OCI-LY3 (cell line): ENCODE results near the gene WDR5.
A peak's percentile ranks its signal among the peaks of the same experiment; 100 is the strongest.

ENCODE experiments used
- H2AFZ ChIP-seq: fragments of 200-600, 300-600 bp; shearing (Covaris generic); 2 replicates; pipeline ENCODE4 v1.6.0; 2014; ENCODE audit warnings: antibody characterized with exemption, low read depth, low read length
- H3K27ac ChIP-seq: fragments of 200-600, 300-600 bp; sonication (generic); 2 replicates; pipeline ENCODE4 v1.5.1; 2014; ENCODE audit warnings: mild to moderate bottlenecking, low read length, moderate library complexity, mixed read lengths
- H3K27me3 ChIP-seq: fragments of 200-600, 300-600 bp; sonication (generic); 2 replicates; pipeline ENCODE4 v1.6.1; 2014; ENCODE audit warnings: low read depth, low read length, mixed read lengths
- H3K36me3 ChIP-seq: fragments of 200-600, 300-600 bp; sonication (generic); replicated peaks from 2 replicates; pipeline ENCODE3; 2014; ENCODE audit warnings: low read depth, low read length, mixed read lengths
- H3K4me1 ChIP-seq: fragments of 300-600, 200-600 bp; sonication (generic); 2 replicates; pipeline ENCODE4 v1.6.1; 2014; ENCODE audit warnings: low read length, mixed read lengths
- H3K4me2 ChIP-seq: fragments of 200-600, 300-600 bp; sonication (generic); 2 replicates; pipeline ENCODE4 v1.6.1; 2014; ENCODE audit warnings: low read length, mixed read lengths
- H3K4me3 ChIP-seq: fragments of 300-600, 200-600 bp; sonication (generic); 2 replicates; pipeline ENCODE4 v1.5.1; 2014; ENCODE audit warnings: antibody characterized with exemption, mild to moderate bottlenecking, low read length, moderate library complexity
- H3K79me2 ChIP-seq: fragments of 300-600, 200-600 bp; shearing (Covaris generic); 2 replicates; pipeline ENCODE4 v1.6.1; 2014; ENCODE audit warnings: mild to moderate bottlenecking, low read length, mixed read lengths
- H3K9ac ChIP-seq: fragments of 300-600, 200-600 bp; shearing (Covaris generic); 2 replicates; pipeline ENCODE4 v1.6.0; 2014; ENCODE audit warnings: mild to moderate bottlenecking, low read length, moderate library complexity
- H3K9me3 ChIP-seq: fragments of 200-600, 300-600 bp; shearing (Covaris generic); 2 replicates; pipeline ENCODE4 v1.6.1; 2014; ENCODE audit warnings: low read length, mixed read lengths; ENCODE audit not compliant: insufficient read depth
- H4K20me1 ChIP-seq: fragments of 200-600, 300-600 bp; sonication (generic); 2 replicates; pipeline ENCODE4 v1.6.1; 2016; ENCODE audit warnings: low read length, mixed read lengths; ENCODE audit not compliant: insufficient read depth
- EZH2phosphoT487 ChIP-seq: fragments of 200-600 bp; shearing (Covaris generic); IDR thresholded peaks from 2 replicates; pipeline ENCODE4 v1.6.1; 2018; ENCODE audit warnings: antibody characterized with exemption, mixed run types, low read depth
- TF ChIP-seq, protein P1 (sequence below): fragments of 200-600, 300-600 bp; sonication (generic); IDR thresholded peaks from 2 replicates; pipeline ENCODE4 v1.5.1; 2014; ENCODE audit warnings: antibody characterized with exemption, low read length, low read depth

Gene WDR5

GRCh38 chr9:134182554-134183085 is 46.7 kb downstream of the WDR5 start:
- Histone ChIP-seq H3K4me2 (peak overlapping the region; percentile 12; the same call in 1 of the 2 replicates), H3K79me2 (0 out of 2 replicates have a peak, but pooled peaks cover 3% of the 10 kb centered on the region), H3K9me3 (no peaks in the 10 kb centered on the region), H3K4me3 (no peak overlapping the region), H4K20me1 (no peaks in the 10 kb centered on the region), H3K27ac (peak overlapping the region; percentile 54), H3K27me3 (peaks cover 5% of the 10 kb centered on the region), H2AFZ (no peak overlapping the region), H3K9ac (peak overlapping the region; percentile 16; the same call in 1 of the 2 replicates), H3K36me3 (no peaks in the 10 kb centered on the region), H3K4me1 (peaks cover 46% of the 10 kb centered on the region)
- TF ChIP-seq, protein P1, sequence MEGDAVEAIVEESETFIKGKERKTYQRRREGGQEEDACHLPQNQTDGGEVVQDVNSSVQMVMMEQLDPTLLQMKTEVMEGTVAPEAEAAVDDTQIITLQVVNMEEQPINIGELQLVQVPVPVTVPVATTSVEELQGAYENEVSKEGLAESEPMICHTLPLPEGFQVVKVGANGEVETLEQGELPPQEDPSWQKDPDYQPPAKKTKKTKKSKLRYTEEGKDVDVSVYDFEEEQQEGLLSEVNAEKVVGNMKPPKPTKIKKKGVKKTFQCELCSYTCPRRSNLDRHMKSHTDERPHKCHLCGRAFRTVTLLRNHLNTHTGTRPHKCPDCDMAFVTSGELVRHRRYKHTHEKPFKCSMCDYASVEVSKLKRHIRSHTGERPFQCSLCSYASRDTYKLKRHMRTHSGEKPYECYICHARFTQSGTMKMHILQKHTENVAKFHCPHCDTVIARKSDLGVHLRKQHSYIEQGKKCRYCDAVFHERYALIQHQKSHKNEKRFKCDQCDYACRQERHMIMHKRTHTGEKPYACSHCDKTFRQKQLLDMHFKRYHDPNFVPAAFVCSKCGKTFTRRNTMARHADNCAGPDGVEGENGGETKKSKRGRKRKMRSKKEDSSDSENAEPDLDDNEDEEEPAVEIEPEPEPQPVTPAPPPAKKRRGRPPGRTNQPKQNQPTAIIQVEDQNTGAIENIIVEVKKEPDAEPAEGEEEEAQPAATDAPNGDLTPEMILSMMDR: no peak
- no peak for TF ChIP-seq EZH2phosphoT487

- H3K36me3 ChIP-seq: no peaks in the 10 kb centered on the region
- 0 out of 2 replicates have a peak, but pooled peaks cover 3% of the 10 kb centered on the region for H3K79me2 ChIP-seq
- peak overlapping the region; percentile 47; the same call in 1 of the 2 replicates for H3K9ac ChIP-seq
- H3K27ac ChIP-seq: peak overlapping the region; percentile 89
- no peak overlapping the region for H2AFZ ChIP-seq
- no peak overlapping the region for H3K4me3 ChIP-seq
- H3K4me2 ChIP-seq: peak overlapping the region; percentile 55
- TF ChIP-seq, protein P1: no peak
- TF ChIP-seq EZH2phosphoT487: no peak
- no peaks in the 10 kb centered on the region for H4K20me1 ChIP-seq
- H3K9me3 ChIP-seq: no peaks in the 10 kb centered on the region
- no peaks in the 10 kb centered on the region; the same call in 1 of the 2 replicates for H3K27me3 ChIP-seq
- peaks cover 44% of the 10 kb centered on the region for H3K4me1 ChIP-seq
These were observed 49.7 kb downstream of the WDR5 start for GRCh38 chr9:134185536-134186011.

DNA sequence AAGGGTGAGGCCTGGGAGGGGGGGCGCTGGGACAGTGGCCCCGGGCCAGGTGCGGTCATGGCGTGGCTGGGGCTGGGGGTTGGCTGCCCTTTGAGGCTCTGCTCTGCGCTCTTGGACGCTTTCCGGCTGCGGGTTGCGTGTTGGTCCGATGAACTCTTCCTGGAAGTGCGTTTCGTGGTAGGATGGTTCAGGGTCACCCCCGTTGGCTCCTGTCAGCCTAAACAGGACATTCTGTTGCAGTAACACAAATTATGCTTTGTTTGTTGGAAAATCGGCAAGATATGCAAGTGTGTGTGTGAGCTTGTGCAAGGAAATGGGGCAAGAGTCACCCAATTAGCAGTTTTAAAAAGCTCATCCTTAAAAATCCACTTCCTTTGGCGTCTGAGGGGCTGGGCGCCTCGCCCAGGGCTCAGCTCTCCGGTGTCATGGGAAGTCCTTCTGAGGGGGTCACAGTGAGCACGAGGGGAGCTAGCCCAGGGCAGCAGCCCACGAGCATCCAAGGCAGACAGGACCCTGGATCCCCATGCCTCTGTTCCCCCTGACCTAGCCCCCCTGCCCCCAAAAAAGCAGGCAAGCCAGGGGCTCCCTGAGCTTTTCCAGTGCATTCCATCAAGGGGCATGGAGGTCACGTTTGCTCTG is 50.7 kb downstream of the WDR5 start:
- Histone ChIP-seq H3K4me3 (peak overlapping the region; percentile 33), H3K4me2 (peak overlapping the region; percentile 55), H3K9ac (peak overlapping the region; percentile 47), H3K27me3 (no peaks in the 10 kb centered on the region; the same call in 1 of the 2 replicates), H3K27ac (peak overlapping the region; percentile 89), H3K36me3 (no peaks in the 10 kb centered on the region), H3K9me3 (no peaks in the 10 kb centered on the region), H3K79me2 (0 out of 2 replicates have a peak, but pooled peaks cover 3% of the 10 kb centered on the region), H2AFZ (no peak overlapping the region), H3K4me1 (peaks cover 41% of the 10 kb centered on the region), H4K20me1 (no peaks in the 10 kb centered on the region)
- TF ChIP-seq, protein P1: no peak
- TF ChIP-seq EZH2phosphoT487: no peak

GRCh38 chr9:134187110-134187531 is 51.2 kb downstream of the WDR5 start:
- H3K4me2 ChIP-seq: peak overlapping the region; percentile 55
- H3K27ac ChIP-seq: peak overlapping the region; percentile 89
- no peaks in the 10 kb centered on the region; the same call in 1 of the 2 replicates for H3K27me3 ChIP-seq
- peak overlapping the region; percentile 47 for H3K9ac ChIP-seq
- no peaks in the 10 kb centered on the region for H3K36me3 ChIP-seq
- peaks cover 36% of the 10 kb centered on the region for H3K4me1 ChIP-seq
- 0 out of 2 replicates have a peak, but pooled peaks cover 3% of the 10 kb centered on the region for H3K79me2 ChIP-seq
- no peaks in the 10 kb centered on the region for H4K20me1 ChIP-seq
- H3K4me3 ChIP-seq: peak overlapping the region; percentile 33; the same call in 1 of the 2 replicates
- H3K9me3 ChIP-seq: no peaks in the 10 kb centered on the region
- no peak for TF ChIP-seq EZH2phosphoT487
- TF ChIP-seq, protein P1: peak; percentile 56
- no peak overlapping the region for H2AFZ ChIP-seq
